SK-N-SH (cell line): ENCODE data around the gene KCTD4.

Source experiments
- CTCF ChIP-seq: fragments of 200-600 bp; sonication (generic); IDR thresholded peaks from 2 replicates; pipeline ENCODE4 v1.6.1; 2017; ENCODE audit warnings: antibody characterized with exemption, mild to moderate bottlenecking, moderate library complexity
- EP300 ChIP-seq, 2 experiments: IDR thresholded peaks; 2 replicates each; pipeline versions ENCODE4 v1.4.0 to v1.6.1; 2012; ENCODE audit warnings: borderline replicate concordance in 1 of 2, low read depth in 1 of 2, low read length in 1 of 2
- EZH2phosphoT487 ChIP-seq: fragments of 200-600 bp; sonication (generic); IDR thresholded peaks from 2 replicates; pipeline ENCODE4 v1.6.1; 2017; ENCODE audit warnings: low read depth, mixed run types, mild to moderate bottlenecking, antibody characterized with exemption, moderate library complexity, borderline replicate concordance
- FOXJ3 ChIP-seq: sonication (generic); formaldehyde crosslinking; IDR thresholded peaks from 2 replicates; pipeline ENCODE4 v1.5.1; 2020; ENCODE audit warnings: mild to moderate bottlenecking, missing genetic modification reagents
- MAX ChIP-seq: IDR thresholded peaks from 2 replicates; pipeline ENCODE4 v1.4.0; 2012; ENCODE audit warnings: low read depth
- NFIC ChIP-seq: IDR thresholded peaks from 2 replicates; pipeline ENCODE4 v1.4.0; 2012; ENCODE audit warnings: borderline replicate concordance
- POLR2AphosphoS5 ChIP-seq: IDR thresholded peaks from 2 replicates; pipeline ENCODE4 v1.6.1; 2012; ENCODE audit warnings: low read depth, low read length
- RAD21 ChIP-seq: IDR thresholded peaks from 2 replicates; pipeline ENCODE4 v1.6.1; 2012; ENCODE audit warnings: mild to moderate bottlenecking, low read length
- SMC3 ChIP-seq: IDR thresholded peaks from 2 replicates; pipeline ENCODE4 v1.6.1; 2012; ENCODE audit warnings: low read depth, low read length, improper control_type of control experiment
- YY1 ChIP-seq: IDR thresholded peaks from 2 replicates; pipeline ENCODE4 v1.4.0; 2012; ENCODE audit warnings: low read depth, mild to moderate bottlenecking

GRCh38 chr13:45168555-45168930 lies 32.3 kb downstream of the KCTD4 start:
- TF ChIP-seq CTCF (no peak), NFIC (no peak), EP300 (IDR thresholded peaks at IDR 0.05; ENCODE audit: borderline replicate concordance in 1 of 2, low read depth in 1 of 2, low read length in 1 of 2) (no peak), YY1 (no peak), MAX (no peak), EZH2phosphoT487 (no peak), FOXJ3 (no peak), SMC3 (no peak), POLR2AphosphoS5 (no peak), RAD21 (no peak)
